ENCODE results near the gene DOCK2.

The DOCK2 gene

GRCh38 chr5:169914766-169915165 is 277.7 kb downstream of the DOCK2 start:
- peak; percentile 72 for DNase-seq (ENCODE audit: low read depth)
- no peak for TF ChIP-seq CTCF (IDR thresholded peaks at IDR 0.05; ENCODE audit: low read length, missing control alignments)
- H3K4me3 ChIP-seq (replicated peaks; ENCODE audit: low read depth, low read length), result no peak overlapping the region

GRCh38 chr5:169917500-169917899 is 280.4 kb downstream of the DOCK2 start:
- no peak for DNase-seq (ENCODE audit: low read depth)
- TF ChIP-seq CTCF (IDR thresholded peaks at IDR 0.05; ENCODE audit: low read length, missing control alignments), result no peak

GRCh38 chr5:169918228-169918627 is 281.2 kb downstream of the DOCK2 start:
- no peak for TF ChIP-seq CTCF (IDR thresholded peaks at IDR 0.05; ENCODE audit: low read length, missing control alignments)
- no peak overlapping the region for H3K4me3 ChIP-seq (replicated peaks; ENCODE audit: low read depth, low read length)
- DNase-seq (ENCODE audit: low read depth), result no peak

More at GRCh38 chr5:169917500-169917899, 280.4 kb downstream of the DOCK2 start:
- H3K4me3 ChIP-seq (replicated peaks; ENCODE audit: low read depth, low read length), result no peak overlapping the region

GRCh38 chr5:169920474-169920873 is 283.4 kb downstream of the DOCK2 start:
- no peak overlapping the region for H3K4me3 ChIP-seq (replicated peaks; ENCODE audit: low read depth, low read length)
- no peak for TF ChIP-seq CTCF (IDR thresholded peaks at IDR 0.05; ENCODE audit: low read length, missing control alignments)
- DNase-seq (ENCODE audit: low read depth), result no peak

GRCh38 chr5:169921384-169921783 is 284.3 kb downstream of the DOCK2 start:
- TF ChIP-seq CTCF (IDR thresholded peaks at IDR 0.05; ENCODE audit: low read length, missing control alignments), result no peak
- no peak overlapping the region for H3K4me3 ChIP-seq (replicated peaks; ENCODE audit: low read depth, low read length)
- no peak for DNase-seq (ENCODE audit: low read depth)

- DNase-seq (ENCODE audit: low read depth), result no peak
- no peak for TF ChIP-seq CTCF (IDR thresholded peaks at IDR 0.05; ENCODE audit: low read length, missing control alignments)
- H3K4me3 ChIP-seq (replicated peaks; ENCODE audit: low read depth, low read length), result no peak overlapping the region
These were observed 284.9 kb downstream of the DOCK2 start for GRCh38 chr5:169921949-169922348.

- no peak for TF ChIP-seq CTCF (IDR thresholded peaks at IDR 0.05; ENCODE audit: low read length, missing control alignments)
- DNase-seq (ENCODE audit: low read depth), result no peak
- no peak overlapping the region for H3K4me3 ChIP-seq (replicated peaks; ENCODE audit: low read depth, low read length)
These were observed 285.4 kb downstream of the DOCK2 start for GRCh38 chr5:169922474-169922873.
